MM.1S (cell line): ENCODE results near the gene KIRREL2.

ENCODE experiments used
- CTCF ChIP-seq: fragments of 300-600 bp; sonication (generic); IDR thresholded peaks from 2 replicates; pipeline ENCODE4 v1.5.1; 2016; ENCODE audit warnings: antibody characterized with exemption, low read length, mixed read lengths
- EZH2phosphoT487 ChIP-seq: fragments of 300-600 bp; sonication (generic); IDR thresholded peaks from 2 replicates; pipeline ENCODE4 v1.6.1; 2018; ENCODE audit warnings: antibody characterized with exemption, low read length

- no peak for TF ChIP-seq EZH2phosphoT487
- TF ChIP-seq CTCF: no peak
Measured at GRCh38 chr19:35818445-35818844, 38.3 kb upstream of the KIRREL2 start.
